H1 (cell line): ENCODE measurements around the gene SELENOI.

ENCODE experiments used
- ATF3 ChIP-seq: IDR thresholded peaks from 2 replicates; pipeline ENCODE4 v1.6.1; 2011; ENCODE audit warnings: low read depth, mild to moderate bottlenecking, low read length; ENCODE audit not compliant: insufficient read depth
- BACH1 ChIP-seq: IDR thresholded peaks from 2 replicates; pipeline ENCODE4 v1.6.1; 2012; ENCODE audit warnings: low read length, improper control_type of control experiment
- BRCA1 ChIP-seq: IDR thresholded peaks from 2 replicates; pipeline ENCODE4 v1.6.1; 2012; ENCODE audit warnings: low read depth, low read length, improper control_type of control experiment
- CREB1 ChIP-seq: IDR thresholded peaks from 2 replicates; pipeline ENCODE4 v1.6.1; 2012; ENCODE audit warnings: inconsistent platforms
- EP300 ChIP-seq, 2 experiments: IDR thresholded peaks; 1 replicate in 1 of 2; 2 replicates in 1 of 2; pipeline ENCODE4 v1.6.1; 2011 to 2012; ENCODE audit warnings: low read depth in 2 of 2, low read length in 2 of 2, mild to moderate bottlenecking in 2 of 2, borderline replicate concordance in 1 of 2, inconsistent platforms in 1 of 2, moderate library complexity in 1 of 2
- EZH2 ChIP-seq: fragments of 200-600 bp; sonication (generic); IDR thresholded peaks from 2 replicates; pipeline ENCODE4 v1.7.1; 2012; ENCODE audit warnings: low read depth, mild to moderate bottlenecking, moderate library complexity, low read length, inconsistent platforms; ENCODE audit not compliant: severe bottlenecking
- JUN ChIP-seq: IDR thresholded peaks from 2 replicates; pipeline ENCODE4 v1.6.1; 2011; ENCODE audit warnings: low read depth, mild to moderate bottlenecking, improper control_type of control experiment, low read length
- MAX ChIP-seq: IDR thresholded peaks from 2 replicates; pipeline ENCODE4 v1.6.1; 2012; ENCODE audit warnings: inconsistent platforms
- RAD21 ChIP-seq, 2 experiments: IDR thresholded peaks in 1 of 2; conservative IDR thresholded peaks in 1 of 2; 2 replicates each; pipeline ENCODE4 v1.6.1; 2011; ENCODE audit warnings: low read depth in 2 of 2, low read length in 2 of 2, improper control_type of control experiment in 1 of 2, inconsistent platforms in 1 of 2, mild to moderate bottlenecking in 1 of 2, moderate library complexity in 1 of 2
- RFX5 ChIP-seq: IDR thresholded peaks from 2 replicates; pipeline ENCODE4 v1.6.1; 2011; ENCODE audit warnings: low read depth, low read length, improper control_type of control experiment, borderline replicate concordance
- SRF ChIP-seq: IDR thresholded peaks from 2 replicates; pipeline ENCODE4 v1.6.1; 2011; ENCODE audit warnings: mild to moderate bottlenecking, low read depth, low read length, moderate library complexity
- TF ChIP-seq, protein P1 (sequence below), 3 experiments: IDR thresholded peaks; 1 replicate in 2 of 3; 2 replicates in 1 of 3; pipeline versions ENCODE4 v1.5.1 to v1.6.1; 2011; ENCODE audit warnings: low read length in 3 of 3, mild to moderate bottlenecking in 3 of 3, inconsistent platforms in 2 of 3, low read depth in 1 of 3, moderate library complexity in 1 of 3; ENCODE audit not compliant: insufficient read depth in 1 of 3; ENCODE audit errors: control extremely low read depth in 1 of 3
- TF ChIP-seq, protein P2 (sequence below): IDR thresholded peaks from 2 replicates; pipeline ENCODE4 v1.6.1; 2011; ENCODE audit warnings: low read length, improper control_type of control experiment

DNA sequence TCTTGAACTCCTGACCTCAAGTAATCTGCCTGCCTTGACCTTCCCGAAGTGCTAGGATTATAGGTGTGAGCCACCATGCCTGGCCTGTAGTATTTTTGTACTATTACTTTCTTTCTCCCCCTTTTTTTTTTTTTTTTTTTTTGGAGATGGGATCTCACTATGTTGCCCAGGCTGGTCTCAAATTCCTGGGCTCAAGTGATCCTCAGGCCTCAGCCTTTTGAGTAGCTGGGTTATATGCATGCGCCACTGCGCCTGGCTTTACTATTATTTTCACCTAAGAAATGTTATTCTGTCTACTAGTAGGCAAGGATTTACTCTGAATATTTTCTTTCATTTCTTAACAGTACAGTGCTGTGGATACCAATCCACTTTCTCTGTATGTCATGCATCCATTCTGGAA, 18.0 kb downstream of the SELENOI start:
- no peak for TF ChIP-seq EZH2
- no peak for TF ChIP-seq JUN
- TF ChIP-seq, protein P1, sequence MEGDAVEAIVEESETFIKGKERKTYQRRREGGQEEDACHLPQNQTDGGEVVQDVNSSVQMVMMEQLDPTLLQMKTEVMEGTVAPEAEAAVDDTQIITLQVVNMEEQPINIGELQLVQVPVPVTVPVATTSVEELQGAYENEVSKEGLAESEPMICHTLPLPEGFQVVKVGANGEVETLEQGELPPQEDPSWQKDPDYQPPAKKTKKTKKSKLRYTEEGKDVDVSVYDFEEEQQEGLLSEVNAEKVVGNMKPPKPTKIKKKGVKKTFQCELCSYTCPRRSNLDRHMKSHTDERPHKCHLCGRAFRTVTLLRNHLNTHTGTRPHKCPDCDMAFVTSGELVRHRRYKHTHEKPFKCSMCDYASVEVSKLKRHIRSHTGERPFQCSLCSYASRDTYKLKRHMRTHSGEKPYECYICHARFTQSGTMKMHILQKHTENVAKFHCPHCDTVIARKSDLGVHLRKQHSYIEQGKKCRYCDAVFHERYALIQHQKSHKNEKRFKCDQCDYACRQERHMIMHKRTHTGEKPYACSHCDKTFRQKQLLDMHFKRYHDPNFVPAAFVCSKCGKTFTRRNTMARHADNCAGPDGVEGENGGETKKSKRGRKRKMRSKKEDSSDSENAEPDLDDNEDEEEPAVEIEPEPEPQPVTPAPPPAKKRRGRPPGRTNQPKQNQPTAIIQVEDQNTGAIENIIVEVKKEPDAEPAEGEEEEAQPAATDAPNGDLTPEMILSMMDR (IDR thresholded peaks at IDR 0.05; ENCODE audit: control extremely low read depth in 1 of 3, insufficient read depth in 1 of 3, low read depth in 1 of 3, low read length in 3 of 3) = no peak
- TF ChIP-seq BRCA1 = no peak
- no peak for TF ChIP-seq RAD21 (IDR thresholded peaks at IDR 0.05 in 1 of 2, conservative IDR thresholded peaks at IDR 0.05 in 1 of 2; ENCODE audit: low read depth in 2 of 2, low read length in 2 of 2)
- no peak for TF ChIP-seq MAX
- no peak for TF ChIP-seq BACH1
- no peak for TF ChIP-seq CREB1
- TF ChIP-seq ATF3 = no peak
- no peak for TF ChIP-seq RFX5
- TF ChIP-seq SRF = no peak
- no peak for TF ChIP-seq EP300 (IDR thresholded peaks at IDR 0.05; ENCODE audit: borderline replicate concordance in 1 of 2, low read depth in 2 of 2, low read length in 2 of 2)
- TF ChIP-seq, protein P2, sequence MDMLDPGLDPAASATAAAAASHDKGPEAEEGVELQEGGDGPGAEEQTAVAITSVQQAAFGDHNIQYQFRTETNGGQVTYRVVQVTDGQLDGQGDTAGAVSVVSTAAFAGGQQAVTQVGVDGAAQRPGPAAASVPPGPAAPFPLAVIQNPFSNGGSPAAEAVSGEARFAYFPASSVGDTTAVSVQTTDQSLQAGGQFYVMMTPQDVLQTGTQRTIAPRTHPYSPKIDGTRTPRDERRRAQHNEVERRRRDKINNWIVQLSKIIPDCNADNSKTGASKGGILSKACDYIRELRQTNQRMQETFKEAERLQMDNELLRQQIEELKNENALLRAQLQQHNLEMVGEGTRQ = no peak
